NCI-H1417 (cell line): ENCODE measurements around the gene SLC4A5.

Source experiments
- DNase-seq, 3 experiments: peaks; one replicate each; lab custom pipeline; 2025; lab: John Stamatoyannopoulos, UW

Gene SLC4A5, protein sequence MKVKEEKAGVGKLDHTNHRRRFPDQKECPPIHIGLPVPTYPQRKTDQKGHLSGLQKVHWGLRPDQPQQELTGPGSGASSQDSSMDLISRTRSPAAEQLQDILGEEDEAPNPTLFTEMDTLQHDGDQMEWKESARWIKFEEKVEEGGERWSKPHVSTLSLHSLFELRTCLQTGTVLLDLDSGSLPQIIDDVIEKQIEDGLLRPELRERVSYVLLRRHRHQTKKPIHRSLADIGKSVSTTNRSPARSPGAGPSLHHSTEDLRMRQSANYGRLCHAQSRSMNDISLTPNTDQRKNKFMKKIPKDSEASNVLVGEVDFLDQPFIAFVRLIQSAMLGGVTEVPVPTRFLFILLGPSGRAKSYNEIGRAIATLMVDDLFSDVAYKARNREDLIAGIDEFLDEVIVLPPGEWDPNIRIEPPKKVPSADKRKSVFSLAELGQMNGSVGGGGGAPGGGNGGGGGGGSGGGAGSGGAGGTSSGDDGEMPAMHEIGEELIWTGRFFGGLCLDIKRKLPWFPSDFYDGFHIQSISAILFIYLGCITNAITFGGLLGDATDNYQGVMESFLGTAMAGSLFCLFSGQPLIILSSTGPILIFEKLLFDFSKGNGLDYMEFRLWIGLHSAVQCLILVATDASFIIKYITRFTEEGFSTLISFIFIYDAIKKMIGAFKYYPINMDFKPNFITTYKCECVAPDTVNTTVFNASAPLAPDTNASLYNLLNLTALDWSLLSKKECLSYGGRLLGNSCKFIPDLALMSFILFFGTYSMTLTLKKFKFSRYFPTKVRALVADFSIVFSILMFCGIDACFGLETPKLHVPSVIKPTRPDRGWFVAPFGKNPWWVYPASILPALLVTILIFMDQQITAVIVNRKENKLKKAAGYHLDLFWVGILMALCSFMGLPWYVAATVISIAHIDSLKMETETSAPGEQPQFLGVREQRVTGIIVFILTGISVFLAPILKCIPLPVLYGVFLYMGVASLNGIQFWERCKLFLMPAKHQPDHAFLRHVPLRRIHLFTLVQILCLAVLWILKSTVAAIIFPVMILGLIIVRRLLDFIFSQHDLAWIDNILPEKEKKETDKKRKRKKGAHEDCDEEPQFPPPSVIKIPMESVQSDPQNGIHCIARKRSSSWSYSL

DNA sequence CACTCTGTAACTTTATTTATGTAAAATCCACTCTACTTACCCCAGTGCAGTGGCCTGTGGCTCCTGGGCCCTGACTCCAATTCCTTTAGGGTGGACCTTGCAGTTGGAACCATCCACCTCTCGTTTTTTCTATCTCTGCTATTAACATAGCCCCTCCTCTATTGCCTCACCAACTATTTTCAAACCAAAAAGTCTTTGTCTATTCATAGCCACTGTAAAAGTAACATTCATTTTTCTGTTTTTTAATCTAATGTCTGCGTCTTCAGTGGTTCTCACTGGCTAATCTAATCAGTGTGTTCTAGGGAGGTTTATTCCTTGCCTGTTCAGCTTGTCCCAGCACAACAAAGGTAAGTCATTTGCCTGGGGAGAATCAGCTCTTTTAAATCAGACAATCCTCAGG, at the start of gene SLC4A5:
Gene SLC4A5 (minus strand): TSS at position 101 of the 400 bp plus-strand sequence. CDS start 28,393 bp downstream, outside the sequence.
- no peak for DNase-seq

DNA sequence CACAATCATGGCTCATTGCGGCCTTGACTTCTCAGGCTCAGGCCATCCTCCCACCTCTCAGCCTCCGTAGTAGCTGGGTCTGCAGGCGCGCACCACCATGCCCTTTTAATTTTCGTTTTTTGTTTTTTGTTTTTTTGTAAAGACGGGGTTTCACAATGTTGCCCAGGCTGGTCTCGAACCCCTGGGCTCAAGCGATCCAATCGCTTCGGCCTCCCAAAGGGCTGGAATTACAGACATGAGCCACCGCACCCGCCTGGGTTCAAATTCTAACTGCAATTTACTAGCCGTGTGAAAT, 49.2 kb upstream of the SLC4A5 start:
- no peak for DNase-seq

DNA sequence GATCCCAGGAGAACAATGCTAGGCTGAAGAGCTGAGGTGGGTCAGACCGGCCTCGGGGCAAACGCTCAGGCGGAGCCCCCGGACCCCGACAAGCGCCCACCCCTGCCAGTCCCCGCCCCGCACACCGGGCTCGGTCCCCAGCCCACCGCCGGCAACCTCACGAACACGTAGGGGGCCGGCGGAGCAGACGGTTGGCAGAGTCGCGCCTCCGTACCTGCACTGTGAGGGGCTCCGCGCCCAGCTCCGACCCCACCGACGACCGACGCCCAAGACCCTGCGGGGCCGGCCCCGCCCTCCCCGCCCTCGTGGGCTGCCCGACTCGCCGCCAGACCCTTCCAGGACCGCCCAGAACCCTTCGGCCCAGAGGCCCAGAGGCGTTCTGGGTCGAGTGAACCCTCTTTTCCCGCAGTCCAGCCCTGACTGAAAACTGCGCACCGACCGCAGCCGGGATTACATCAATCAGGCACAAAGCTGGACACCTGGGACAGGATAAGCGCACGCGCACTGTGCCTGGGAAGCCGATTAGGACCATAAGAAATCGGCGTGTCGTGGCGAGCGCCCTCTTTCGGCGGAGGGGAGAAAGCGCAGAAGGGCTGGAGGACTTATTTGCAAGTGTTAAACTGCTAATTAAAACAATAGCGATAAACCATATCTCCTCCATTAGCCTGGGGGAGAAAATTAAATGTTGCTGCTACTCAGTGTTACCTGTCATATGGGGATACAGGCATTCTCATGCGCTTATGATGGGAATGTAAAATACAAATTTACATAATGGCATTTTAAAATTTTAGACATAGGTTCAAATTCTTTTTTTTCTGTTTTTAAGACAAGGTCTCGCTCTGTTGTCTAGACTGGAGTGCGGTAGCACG, 48.6 kb upstream of the SLC4A5 start:
- DNase-seq: peak; percentile 86 to 98 (median 93)

DNA sequence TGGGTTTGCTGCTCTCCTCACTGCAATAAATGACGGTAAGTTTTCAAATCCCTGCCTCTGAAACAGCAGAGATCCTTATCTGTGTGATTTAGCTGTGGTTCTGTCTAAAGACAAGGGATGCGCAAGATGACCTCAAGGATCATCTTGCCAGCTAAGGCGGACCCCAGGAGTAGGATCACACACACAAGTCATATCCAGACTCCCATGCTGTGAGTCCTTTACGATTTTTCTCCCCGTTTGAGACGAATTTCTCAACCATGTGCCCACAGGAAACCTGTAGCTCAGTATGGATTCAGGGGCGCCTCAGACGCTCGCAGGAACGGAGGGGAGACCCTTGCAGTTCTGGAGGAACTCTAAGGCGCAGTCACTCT, 48.0 kb upstream of the SLC4A5 start:
- no peak for DNase-seq

DNA sequence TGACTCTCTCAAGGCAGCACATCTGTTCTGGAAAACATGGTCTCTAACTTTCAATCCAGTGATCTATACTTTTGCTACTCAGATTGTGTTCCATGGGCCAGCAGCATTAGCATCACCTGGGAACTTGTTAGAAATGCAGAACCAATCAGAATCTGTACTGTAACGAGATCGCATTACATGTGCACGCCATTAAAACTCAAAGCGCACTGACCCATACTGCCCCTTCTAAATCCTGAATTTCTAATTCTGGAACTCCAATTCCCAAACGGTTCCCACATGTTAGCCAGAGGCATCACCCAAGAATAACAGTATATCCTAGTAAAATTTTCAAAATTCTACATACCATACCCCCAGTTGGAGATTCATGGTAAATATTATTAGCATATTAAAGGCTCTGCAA, 47.4 kb upstream of the SLC4A5 start:
- DNase-seq: peak in 1 of 3 experiments; percentile 20

DNA sequence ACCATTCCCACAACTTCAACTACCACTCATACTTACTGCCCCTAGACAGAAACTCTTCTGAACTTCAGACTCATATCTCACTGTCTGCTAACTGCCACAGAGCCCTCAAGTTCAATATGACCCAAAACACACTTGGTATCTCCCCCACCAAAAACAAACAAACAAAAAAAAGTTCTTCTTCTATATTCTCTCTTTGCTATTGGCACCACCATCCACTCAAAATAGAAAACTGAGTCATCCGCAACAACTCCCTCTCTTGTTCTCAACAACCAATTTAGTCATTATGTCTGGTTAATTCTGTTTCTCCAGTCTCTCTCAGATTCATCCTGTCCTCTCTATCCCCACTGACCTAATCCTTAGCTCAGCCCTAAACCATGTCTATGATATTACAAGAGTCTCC, 44.1 kb upstream of the SLC4A5 start:
- DNase-seq: no peak

DNA sequence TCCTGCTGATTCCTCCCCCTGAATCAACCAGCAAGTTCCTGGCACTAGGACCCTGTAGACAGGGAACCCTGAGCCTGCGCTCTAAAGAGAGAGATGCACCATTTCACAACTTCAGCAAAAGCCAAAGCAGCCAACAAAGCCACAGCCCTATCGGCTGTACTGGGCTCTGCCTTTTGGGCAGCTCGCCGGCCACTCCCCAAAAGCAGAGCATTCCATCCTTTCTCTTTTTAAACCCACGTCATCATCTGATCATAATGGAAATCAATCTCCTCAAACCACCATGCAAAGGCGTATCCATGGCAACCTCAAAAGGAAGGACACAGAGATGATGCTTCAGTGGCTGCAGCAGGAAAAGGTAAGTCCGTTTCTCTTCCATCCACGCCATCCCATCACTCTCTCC, 42.2 kb upstream of the SLC4A5 start:
- no peak for DNase-seq

DNA sequence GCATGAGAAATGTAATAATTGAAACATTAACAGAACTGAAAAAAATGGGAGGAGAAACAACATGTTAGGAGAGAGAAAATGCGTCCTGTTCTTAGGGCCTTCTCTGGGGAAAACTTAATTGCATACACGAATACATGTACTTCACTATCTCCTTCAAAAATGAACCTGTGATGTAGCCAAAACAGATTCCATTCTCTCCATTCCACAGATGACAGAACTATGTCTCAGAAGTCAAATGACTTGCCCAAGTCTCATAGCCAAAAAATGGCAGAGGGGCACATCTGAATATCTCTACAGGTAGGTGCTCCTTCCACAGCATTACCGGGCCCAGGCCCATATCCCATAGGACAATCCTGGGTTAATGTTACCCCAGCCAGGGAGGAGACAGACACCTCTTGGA, 40.8 kb upstream of the SLC4A5 start:
- no peak for DNase-seq

DNA sequence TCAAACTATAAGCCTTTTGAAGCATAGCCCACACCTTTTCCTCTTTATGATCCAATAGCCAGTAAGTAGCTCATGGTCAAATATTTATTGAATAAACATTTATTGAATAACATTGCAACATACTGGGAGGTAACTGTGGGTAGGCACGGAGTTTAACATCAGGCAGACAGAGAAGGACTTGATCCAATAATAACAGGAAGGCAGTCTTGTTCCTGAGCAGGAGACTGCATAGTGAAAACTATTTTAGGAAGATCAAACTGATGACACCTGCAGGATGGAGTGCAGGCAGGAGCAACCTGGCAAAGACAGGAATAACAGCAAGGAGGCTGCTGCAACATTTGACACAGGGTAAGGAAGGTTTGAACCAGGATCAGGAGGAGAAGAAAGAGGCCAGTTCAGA, 40.0 kb upstream of the SLC4A5 start:
- DNase-seq: no peak

DNA sequence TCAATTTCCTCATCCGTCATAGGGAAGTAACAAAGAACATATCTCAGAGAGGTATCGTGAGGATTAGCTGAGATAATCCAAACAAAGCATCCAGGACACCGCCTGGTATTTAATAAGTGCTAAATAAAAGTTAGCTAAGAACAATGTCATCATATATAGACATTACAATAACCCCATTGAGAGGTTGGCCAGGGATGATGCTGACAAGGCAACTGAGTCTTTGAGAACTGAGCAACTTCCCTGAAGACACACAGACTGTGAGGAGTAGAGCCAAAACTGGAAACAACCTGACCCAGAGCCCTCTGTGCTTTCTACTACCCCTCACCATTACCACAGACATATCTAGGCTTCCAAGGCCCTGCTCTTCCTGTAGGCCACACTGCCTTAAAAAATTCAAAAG, 38.5 kb upstream of the SLC4A5 start:
- DNase-seq: no peak

DNA sequence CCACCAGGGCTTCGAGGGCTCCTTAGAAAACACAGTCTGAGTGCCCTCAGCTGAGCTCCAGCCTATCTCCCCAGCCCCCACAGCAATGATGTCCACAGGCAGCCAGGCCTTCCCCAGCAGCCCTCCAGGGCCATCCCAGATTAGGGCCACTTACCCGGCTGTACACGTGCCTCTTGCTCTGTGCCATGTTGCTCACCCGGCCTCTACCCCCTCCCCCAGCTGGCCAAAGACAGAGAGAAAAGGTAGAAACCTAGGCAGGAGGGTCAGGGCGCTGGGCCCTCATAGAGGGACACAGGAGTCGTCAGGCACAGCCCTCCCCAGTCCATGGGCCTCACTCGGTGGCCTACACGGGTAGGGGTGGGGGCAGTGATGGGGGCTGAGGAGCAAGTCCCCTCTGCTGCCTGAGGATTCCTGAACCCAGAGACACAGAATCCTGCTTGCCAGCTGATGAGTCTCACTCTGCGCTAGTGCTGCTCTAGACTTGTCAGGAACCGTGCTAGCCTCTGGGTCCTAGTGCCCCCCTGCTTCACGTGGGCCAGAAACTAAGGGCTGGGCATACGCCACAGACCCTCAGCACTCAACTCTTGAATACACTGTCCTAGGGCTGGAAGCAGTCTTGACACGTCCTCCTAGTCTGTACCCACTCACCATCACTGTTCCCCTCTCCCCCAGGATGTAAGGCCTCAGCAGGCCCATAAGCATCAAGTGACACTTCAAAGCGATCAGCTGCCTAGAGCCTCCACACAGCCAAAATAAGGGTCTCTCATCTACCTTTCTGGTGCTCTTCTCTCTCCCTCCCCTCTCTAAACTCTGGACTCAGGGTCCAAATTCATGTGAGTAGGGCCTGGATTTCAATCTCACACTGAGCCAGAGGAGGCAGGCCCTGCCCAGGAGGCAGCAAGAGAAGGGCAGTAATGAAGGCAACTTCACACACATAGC, 36.9 kb upstream of the SLC4A5 start, which contains the start of gene DCTN1:
Gene DCTN1 (minus strand): TSS at position 461 of the 939 bp plus-strand sequence. CDS start 274 bp downstream, at position 187.
- DNase-seq: peak; percentile 1 to 27 (median 10)

DNA sequence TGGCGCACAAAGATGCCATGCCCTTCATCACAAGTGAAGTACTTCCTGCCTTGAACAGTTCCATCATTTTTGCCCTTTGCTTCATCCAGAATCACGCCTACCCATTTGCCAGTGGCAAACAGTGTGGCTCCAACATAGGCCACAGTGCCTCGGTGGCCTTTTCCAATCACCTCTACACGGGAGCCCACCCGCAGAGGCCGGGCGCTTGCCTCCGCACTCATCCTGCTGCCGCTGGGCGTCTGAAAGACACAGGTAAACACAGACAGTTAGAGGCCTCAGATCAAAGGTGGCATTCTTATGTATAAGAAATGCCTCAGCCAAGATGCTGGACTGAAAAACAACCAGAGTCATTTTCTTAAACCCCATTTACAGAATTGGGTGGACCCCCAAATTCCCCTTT, 34.8 kb upstream of the SLC4A5 start:
- no peak for DNase-seq

DNA sequence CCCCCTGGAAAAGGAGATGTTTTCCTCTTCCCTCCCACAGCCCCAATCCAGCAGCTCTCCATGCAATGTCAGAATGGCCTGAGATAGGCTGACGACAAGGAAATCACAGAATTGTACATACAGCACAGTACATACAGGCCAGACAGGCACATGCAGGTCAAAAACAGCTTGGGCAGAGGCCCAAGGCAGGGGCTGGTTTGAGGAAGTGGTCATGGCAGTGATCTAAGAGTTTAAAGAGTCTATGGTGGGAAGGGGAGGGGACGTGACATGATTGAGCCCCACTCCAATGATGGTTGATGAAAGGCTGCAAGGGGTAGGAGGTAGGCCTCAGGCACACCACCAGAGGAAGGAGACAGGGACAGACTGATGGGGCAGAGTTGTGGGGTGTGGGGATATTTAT, 32.6 kb upstream of the SLC4A5 start:
- no peak for DNase-seq

DNA sequence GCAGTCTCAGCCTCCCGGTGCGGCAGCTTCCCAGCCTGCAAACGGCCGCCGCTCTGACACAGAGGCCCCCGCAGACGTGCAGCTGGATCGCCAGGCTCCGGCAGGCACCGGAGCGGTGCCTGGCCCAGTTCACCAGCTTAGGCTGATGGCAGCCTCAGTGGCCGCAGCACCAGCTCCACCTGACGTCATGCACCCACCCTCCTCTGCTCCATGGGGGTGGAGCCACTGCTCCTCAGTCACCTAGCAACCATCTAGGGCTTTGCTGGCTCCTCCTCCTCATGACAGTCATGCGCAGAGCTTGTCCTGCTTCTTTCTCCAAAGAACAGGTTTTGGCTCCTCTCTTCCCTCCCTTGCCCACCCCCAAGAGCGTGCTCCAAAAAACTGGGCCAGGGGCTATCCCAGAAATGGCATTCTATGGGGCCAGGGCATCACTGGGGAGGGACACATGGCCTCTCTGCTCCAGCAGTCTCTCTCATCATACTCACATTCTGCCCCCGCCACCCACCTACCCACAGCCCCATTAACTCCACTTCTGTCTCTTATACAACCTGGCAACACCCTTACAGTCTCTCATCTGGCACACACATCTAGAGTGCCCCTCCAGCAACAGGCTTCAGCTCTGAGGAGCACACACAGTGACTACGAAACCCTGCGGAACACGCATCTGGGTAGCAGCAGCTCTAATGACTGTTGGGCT, 31.4 kb upstream of the SLC4A5 start:
- peak; percentile 84 to 92 (median 85) for DNase-seq

DNA sequence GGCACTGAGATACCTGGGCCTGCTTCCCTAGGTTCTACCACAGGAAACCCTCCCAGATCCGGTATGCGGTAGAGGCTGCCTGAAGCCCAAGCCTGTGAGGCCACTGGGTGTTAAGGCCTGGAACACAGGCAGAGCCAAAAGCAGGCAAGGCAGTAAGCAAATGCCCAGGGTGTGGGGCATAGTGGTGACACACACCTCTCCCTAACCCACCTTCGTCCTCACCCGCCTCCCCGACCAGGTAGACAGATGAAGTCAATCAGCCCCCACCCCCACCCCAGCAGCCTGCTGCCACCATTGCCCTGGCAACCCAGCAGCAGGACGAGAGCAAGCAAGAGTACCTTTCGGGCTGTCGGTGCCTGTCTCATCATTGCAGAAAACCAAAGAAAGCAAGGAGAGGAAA, 30.8 kb upstream of the SLC4A5 start:
- DNase-seq: peak in 1 of 3 experiments; percentile 41

DNA sequence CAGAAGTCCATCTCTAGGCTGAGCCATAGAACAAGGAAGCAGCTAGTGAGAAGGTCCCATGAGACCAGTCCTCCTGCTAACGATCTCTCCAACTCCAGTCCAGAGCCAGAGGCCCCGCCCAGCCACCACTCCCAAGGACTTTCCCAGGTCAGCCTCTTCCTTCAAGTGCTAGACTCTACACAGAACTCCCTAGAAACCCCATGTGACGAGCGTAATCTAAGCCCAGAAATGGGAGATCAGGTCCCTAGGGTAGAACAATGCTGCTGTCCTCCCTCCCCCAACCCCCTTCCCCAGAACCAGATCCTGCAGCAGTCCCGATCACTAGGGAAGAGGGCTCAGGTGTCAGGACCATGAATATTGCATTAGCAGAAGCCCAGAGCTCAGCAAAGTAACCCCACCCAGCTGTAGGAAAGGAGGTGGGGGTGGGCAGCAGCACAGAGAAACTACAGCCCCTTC, 30.0 kb upstream of the SLC4A5 start:
- DNase-seq: peak in 2 of 3 experiments; percentile 11 to 89

DNA sequence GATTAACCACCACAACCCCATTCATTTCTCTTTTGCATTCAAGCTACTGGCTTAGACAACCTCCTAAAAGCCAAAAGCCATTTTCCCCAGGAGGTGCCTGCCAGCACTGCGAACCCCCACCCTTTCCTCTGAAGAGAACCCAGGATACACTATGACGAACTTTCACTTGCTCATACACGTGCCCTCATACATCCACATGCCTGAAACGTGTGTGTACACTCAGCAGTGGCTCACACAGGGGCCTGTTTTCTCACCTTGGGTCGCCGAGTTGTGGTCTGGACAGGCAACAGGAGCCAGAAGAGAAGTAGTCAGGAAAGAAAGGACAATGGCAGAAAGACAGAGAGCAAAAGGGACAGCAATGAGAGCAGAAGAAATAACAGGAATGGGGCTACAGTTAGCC, 29.5 kb upstream of the SLC4A5 start:
- DNase-seq: no peak

DNA sequence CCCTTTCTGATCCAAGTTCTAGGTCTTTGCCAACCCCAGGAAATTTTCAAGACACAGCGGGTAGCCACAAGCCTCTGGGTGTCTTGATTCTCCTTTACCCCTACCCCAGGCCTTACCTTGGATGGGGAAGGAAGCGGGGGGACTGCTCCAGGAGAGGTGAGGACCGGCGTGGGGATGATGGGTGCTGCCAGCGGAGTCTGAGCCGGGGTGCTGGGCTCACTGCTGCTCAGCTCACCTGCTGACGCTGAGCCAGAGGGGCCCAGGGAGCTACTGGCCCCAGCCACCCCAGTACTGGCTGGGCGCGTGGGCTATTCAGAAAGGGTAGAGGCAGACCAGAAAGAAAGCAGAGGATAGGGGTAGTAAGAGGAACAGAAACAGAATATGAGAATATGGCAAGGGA, 28.2 kb upstream of the SLC4A5 start:
- DNase-seq: no peak

DNA sequence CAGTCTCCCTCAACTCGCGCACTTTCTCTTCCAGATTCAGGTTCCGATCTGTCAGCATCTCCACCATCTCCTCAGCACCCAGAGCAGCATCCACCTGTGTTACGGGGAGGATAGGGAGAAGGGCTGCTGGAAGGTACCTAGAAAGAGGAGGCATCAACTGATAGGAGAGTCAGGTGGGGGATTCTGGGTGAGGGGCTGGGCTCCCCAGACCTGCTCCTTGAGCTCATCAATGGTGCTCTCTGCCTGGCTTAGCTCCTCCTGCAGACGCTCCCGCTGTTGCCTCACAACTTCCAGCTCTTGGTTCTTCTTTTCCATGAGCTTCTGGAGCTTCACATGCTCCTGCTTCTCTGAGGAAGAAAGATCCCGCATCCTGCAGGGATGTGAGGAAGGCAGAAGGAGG, 26.8 kb upstream of the SLC4A5 start:
- DNase-seq: no peak

DNA sequence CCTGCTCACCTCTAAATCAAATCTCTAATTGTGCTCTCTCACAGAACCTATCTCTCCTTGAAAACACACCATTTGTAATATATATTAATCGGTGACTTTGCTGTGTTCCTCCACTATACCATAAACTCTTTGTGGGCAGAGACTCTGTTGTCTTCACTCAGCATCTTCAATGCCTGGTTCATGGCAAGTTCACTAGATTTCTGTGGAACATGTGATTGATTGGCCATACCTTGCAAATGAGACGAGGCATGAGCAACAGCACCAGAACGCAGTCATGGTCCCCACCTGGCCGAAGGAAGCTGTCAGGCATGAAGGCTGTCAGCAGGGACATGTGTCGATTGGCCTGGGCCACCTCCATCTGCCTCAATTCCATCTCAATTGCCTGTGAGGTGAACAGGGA, 25.3 kb upstream of the SLC4A5 start:
- no peak for DNase-seq
